ENCODE measurements around the gene DHDDS.
"Not testable (repeated sequence)": the region's sequence is repeated elsewhere in the genome, so short reads cannot be mapped to it uniquely, and the experiment has no call there.

DHDDS gene

DNA sequence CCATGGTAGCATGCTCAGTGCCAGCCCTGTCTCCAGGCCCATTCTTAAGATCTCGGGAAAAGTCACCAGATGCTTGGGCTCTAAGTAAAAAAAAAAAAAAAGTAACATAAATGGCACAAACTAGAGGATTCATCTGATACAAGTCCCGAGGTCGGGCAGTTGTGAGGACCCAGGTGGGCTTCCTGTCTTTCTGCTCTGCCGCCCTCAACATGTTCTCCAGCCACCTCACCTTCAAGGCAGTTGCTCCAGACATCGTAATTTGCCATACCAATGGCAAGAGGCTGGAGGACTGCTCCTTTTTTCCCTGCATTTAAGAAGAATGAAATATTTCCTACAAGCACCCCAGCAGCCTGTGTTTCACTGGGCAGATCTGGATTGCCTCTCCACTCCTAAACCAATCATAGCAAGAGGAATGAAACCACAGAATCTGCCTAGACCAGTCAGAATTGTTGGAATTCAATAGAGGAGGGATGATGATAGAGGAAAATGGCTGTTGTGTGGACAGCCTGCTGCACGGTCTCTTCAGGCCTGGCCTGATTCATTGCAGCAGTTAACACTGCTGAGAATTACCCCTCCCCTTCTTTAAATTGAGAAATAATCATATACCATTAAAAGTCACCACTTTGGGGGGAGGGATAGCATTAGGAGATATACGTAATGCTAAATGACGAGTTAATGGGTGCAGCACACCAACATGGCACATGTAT is 45.5 kb downstream of the DHDDS start:
- no peak for DNase-seq

GRCh38 chr1:26478159-26478558 is 46.0 kb downstream of the DHDDS start:
- DNase-seq = no peak

DNA sequence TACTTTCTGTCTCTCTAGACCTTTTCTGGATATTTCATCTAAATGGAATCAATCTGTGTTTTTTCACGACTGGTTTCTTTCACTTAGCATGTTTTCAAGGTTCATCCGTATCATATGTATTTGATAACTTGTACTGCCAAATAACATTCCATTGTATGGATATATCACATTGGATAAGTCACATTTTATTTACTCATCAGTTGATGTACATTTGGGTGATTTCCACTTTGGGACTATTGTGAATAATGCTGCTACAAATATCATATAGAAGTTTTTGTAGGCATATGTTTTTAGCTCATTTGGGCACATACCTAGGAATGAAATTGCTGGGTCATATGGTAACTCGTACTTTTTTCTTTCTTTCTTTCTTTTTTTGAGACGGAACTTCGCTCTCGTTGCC is 46.9 kb downstream of the DHDDS start:
- DNase-seq = no peak

- no peak for DNase-seq
Observed at GRCh38 chr1:26482921-26483320, 50.8 kb downstream of the DHDDS start.

GRCh38 chr1:26483980-26484379 is 51.9 kb downstream of the DHDDS start:
- DNase-seq = no peak

DNA sequence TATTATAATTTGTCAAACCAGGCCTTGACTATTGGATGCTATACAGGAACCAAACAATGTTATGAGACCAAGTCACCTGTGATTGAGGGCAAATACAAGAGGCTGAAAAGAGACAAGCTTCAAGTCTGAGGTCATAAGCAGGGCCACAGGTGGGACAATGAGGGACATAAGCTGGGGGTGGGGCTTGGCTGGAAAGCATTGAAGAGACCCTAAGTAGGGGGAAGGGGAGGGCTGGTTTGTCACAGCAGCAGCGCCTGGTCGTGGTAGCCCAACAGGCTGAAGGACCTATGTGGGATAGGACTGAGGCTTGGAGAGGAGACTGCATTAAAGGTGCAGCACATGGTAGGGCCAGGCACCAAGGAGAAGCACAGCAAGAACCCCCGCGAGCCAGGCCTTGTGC is 58.0 kb downstream of the DHDDS start:
- no peak for DNase-seq

DNA sequence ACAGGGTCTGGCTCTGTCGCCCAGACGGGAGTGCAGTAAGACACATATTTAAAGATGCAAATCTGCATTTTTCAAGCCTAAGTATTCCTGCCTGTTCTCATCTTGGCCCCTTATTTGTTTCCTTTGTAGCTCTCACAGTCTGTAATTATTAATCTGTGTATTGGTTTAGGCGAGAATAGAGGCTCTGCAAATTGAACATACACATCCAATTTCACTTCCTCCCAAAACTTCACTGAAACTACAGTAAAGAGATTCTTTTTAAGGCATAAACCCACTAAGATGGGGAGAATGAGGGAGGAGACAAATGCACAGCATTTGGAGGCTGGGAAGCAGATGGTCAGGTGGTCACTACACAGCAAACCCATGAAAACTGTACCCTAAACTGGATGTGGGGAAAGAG is 61.1 kb downstream of the DHDDS start:
- DNase-seq = no peak

DNA sequence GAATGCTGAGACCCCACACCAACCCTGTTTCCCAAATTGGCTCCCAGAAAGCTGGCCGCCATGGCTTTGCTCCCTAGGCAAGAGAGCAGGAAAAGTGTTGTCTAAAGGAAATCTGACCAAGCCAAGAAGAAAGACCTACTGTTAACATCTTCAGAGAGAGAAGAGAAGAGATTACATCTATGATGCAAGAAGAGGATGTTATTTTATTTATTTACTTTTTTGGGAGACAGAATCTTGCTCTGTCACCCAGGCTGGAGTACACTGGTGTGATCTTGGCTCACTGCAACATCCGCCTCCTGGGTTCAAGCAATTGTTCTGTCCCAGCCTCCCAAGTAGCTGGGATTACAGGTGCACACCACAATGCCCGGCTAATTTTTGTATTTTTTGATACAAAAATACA is 61.8 kb downstream of the DHDDS start:
- no peak for DNase-seq

DNA sequence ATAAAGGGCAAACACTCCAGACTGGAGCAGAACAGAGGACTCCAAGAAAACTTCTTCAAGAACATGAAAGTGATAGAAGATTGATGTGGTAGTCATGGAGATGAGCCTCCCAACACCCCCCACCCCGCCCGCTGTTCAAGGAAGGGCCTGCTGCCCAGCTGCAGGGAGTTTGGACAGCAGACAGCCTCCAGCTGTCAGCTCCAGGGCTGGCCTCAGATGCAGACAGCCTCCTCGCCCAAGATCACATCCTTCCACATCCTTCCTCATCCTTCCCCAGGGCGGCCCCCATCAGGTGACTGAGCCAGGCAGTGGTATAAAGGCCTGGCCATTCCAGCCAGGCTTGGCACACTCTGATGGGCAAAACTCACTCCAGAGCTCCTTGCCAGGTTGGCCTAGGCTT is 64.7 kb downstream of the DHDDS start:
- no peak for DNase-seq

GRCh38 chr1:26498894-26499293 is 66.8 kb downstream of the DHDDS start:
- no peak for DNase-seq

DNA sequence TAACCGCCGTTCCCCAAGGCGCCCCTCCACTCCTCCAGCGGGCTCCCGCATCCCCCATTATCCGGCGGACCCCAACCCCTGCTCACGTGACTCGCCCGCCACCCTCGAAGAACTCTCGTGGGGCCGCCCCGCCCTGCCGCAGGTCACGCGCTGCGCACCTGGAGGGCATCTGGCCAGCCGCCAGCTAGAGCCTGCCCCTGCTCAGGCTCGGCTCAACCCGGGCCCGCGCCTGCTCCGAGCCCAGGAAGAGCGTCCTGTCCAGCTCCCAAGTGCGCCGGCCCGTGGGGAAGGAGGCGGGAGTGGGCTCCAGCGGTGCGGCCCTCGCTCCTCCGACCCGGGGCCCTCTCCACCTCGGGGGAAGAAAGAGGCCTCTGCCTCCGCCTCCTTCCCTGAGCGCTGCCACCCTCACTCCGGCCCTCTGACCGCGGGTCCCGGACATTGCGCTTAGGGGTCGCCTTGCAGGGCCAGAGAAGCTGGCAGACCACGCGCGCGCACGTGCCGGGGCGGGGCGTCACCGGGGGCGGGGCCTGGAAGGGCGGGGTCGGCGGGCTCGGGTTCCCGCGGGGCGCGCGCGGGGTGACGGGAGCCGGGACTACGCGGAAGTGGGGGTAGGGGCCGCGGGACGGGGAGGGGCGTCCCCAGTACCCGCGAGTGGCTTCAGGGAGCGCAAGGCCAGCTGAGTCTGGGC is 68.5 kb downstream of the DHDDS start:
- peak; percentile 38 to 86 for DNase-seq

DNA sequence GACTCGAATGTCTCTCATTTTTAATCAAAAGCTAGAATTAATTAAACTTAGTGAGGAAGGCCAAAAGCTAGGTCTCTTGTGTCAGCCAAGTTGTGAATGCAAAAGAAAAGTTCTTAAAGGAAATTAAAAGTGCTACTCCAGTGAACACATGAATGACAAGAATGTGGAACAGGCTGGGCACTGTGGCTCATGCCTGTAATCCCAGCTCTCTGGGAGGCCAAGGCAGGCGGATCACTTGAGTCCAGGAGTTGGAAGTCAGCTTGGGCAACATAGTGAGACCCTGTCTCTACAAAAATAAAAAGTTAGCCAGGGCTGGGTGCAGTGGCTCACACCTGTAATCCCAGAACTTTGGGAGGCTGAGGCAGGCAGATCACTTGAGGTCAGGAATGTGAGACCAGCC is 78.6 kb downstream of the DHDDS start:
- not testable (repeated sequence) for DNase-seq

GRCh38 chr1:26515836-26516235 is 83.7 kb downstream of the DHDDS start:
- not testable (repeated sequence) for DNase-seq

DNA sequence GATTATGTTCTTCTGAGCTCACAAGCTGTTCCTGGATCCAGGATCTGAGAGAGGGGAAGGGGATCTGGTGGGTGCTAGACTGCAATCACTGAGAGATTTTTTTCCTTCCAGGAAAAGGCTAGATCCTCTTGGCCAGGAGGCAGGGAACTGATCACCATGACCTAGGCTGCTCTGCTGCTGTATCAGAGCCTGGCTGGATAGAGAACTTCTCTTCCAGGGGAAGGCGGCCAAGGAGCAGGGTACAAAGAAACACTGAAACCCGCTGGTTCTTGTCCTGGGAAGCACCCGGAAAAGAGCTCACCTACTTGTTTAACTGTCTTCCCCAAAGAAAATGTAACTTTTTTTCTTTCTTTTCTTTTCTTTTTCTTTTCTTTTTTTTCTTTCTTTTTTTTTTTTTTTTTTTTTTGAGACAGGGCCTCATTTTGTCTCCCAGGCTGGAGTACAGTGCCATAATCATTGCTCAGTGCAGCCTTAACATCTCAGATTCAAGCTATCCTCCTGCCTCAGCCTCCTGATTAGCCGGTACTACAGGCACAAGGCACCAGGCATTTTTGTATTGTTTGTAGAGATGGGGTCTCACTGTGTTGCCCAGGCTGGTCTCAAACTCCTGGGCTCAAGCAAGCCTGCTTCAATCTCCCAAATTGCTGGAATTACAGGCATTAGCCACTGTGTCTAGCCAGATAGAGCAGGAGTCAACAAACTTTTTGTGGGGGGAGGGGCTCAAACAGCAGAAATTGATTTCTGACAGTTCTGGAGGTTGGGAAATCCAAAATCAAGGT is 85.1 kb downstream of the DHDDS start:
- DNase-seq = no peak

- no peak for DNase-seq
Observed at GRCh38 chr1:26517766-26518049, 85.6 kb downstream of the DHDDS start.

DNA sequence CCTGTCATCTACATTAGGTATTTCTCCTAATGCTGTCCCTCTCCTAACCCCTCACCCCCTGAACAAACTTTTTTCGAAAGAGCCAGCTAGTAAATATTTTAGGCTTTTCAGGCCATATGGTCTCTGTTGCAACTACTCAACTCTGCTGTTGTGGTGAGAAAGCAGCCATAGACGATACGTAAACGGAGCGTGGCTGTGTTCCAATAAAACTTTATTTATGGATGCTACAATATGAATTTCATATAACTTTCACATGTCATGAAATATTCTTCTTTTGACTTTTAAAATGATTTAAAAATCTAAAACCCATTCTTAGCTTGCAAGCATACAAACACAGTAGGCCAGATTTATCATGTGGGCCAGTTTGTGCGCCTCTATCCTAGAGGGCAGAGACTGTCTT is 86.2 kb downstream of the DHDDS start:
- DNase-seq = no peak

GRCh38 chr1:26520339-26520738 is 88.2 kb downstream of the DHDDS start:
- no peak for DNase-seq

Measured in hippocampal formation (tissue), 2 donors.